ENCODE results near the gene NAXD. TPM values are rescaled to one million over a fixed set of nuclear protein-coding genes. Genes with fewer than 3 reads are reported as not detected.

NAXD gene
- total RNA-seq, 6 donors from 2014 or later, result 19.6 to 38.8 (median 29.4) TPM

- 94% methylated on average over 23 of the region's 23 CpGs for whole genome bisulfite sequencing, 2 donors
- no peak for DNase-seq
- H3K36me3 ChIP-seq, result peaks cover 14 to 90% (median 81%) of the 10 kb centered on the region in 4 donors
Observed at GRCh38 chr13:110638257-110638656, 22.9 kb downstream of the NAXD start.

GRCh38 chr13:110638814-110639806, 23.8 kb downstream of the NAXD start:
- H3K27me3 ChIP-seq, result no peaks in the 10 kb centered on the region
- peaks cover 14 to 98% (median 87%) of the 10 kb centered on the region in 4 donors for H3K36me3 ChIP-seq
- no peaks in the 10 kb centered on the region for H3K4me1 ChIP-seq
- no peaks in the 10 kb centered on the region for H3K9me3 ChIP-seq
- TF ChIP-seq POLR2A (IDR thresholded peaks at IDR 0.05), result no peak
- no peak for TF ChIP-seq EP300 (IDR thresholded peaks at IDR 0.05)
- no peak for TF ChIP-seq CTCF (IDR thresholded peaks at IDR 0.05)
- no peak for TF ChIP-seq POLR2AphosphoS5 (IDR thresholded peaks at IDR 0.05)
- no peak overlapping the region for H3K4me3 ChIP-seq
- no peak for DNase-seq
- WGBS, 2 donors, result 94% methylated on average over 29 to 35 of the region's 39 CpGs
- ATAC-seq (ENCODE audit: low FRiP score in 2 of 2), result no peak
- H3K27ac ChIP-seq, result no peak overlapping the region

More at GRCh38 chr13:110638257-110638656, 22.9 kb downstream of the NAXD start:
- no peaks in the 10 kb centered on the region for H3K27me3 ChIP-seq
- ATAC-seq (ENCODE audit: low FRiP score in 2 of 2), result no peak
- H3K4me3 ChIP-seq, result no peak overlapping the region
- no peak overlapping the region for H3K27ac ChIP-seq
- H3K9me3 ChIP-seq, result no peaks in the 10 kb centered on the region
- H3K4me1 ChIP-seq, result no peaks in the 10 kb centered on the region
- TF ChIP-seq CTCF (IDR thresholded peaks at IDR 0.05), result no peak
- no peak for TF ChIP-seq POLR2AphosphoS5 (IDR thresholded peaks at IDR 0.05)
- TF ChIP-seq EP300 (IDR thresholded peaks at IDR 0.05), result no peak
- no peak for TF ChIP-seq POLR2A (IDR thresholded peaks at IDR 0.05)

DNA sequence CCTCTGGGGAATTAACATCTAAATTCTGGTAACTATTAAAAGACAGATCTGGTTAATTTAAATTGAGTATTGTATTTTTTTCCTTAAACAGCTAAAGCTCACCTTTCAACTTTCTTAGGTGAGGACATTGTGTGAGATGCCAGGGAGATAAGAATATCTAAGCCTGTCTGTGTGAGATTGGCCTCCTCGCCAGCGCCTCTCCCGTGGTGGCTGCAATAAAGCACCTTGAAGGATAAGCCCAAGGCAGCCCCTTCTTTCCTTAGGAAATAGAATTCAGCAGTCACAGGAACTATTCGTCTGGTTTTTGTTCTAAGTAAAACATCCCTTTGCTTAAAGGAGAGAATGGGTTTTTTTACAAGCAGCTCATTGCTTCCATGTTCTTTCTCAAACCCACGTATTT, 24.6 kb downstream of the NAXD start:
- peak overlapping the region in 1 of 4 donors; percentile 8 for H3K27ac ChIP-seq
- DNase-seq (no peak), ATAC-seq (ENCODE audit: low FRiP score in 2 of 2) (no peak)
- H3K36me3 ChIP-seq, result peaks cover 14 to 100% (median 84%) of the 10 kb centered on the region in 4 donors
- H3K4me3 ChIP-seq, result no peak overlapping the region
- no peaks in the 10 kb centered on the region for H3K9me3 ChIP-seq
- H3K4me1 ChIP-seq, result peaks cover 0 to 3% (median 2%) of the 10 kb centered on the region in 4 donors
- WGBS, 2 donors, result 85 to 86% methylated on average over 5 of the region's 5 CpGs
- no peak for TF ChIP-seq EP300 (IDR thresholded peaks at IDR 0.05)
- no peak for TF ChIP-seq POLR2A (IDR thresholded peaks at IDR 0.05)
- no peak for TF ChIP-seq CTCF (IDR thresholded peaks at IDR 0.05)
- TF ChIP-seq POLR2AphosphoS5 (IDR thresholded peaks at IDR 0.05), result no peak
- H3K27me3 ChIP-seq, result no peaks in the 10 kb centered on the region

DNA sequence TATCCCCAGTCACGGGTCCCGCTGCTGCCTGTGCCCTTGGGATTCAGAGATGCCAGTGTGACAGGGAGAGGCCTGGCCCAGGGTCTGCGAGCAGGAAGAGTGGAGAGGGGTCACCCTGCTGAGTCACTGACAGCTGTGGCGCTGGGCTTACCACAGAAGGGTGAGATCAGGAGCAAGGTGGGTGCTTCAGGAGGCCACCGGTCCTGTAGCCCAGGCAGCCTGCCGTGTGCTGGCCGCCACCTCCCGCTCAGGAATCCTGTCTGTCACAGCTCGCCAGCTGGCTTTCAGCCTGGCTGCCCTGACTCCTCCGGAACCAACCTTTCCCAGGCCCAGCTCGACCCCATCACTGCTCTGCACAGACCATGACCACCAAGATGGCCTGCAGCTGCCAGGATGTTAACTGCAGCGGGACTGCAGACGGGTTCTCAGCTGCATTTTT, 25.3 kb downstream of the NAXD start:
- Histone ChIP-seq H3K9me3 (no peaks in the 10 kb centered on the region), H3K4me1 (peaks cover 0 to 7% (median 4%) of the 10 kb centered on the region in 4 donors), H3K27me3 (no peaks in the 10 kb centered on the region), H3K4me3 (no peak overlapping the region), H3K36me3 (peaks cover 14 to 98% (median 80%) of the 10 kb centered on the region in 4 donors), H3K27ac (peak overlapping the region in 1 of 4 donors; percentile 8)
- DNase-seq (no peak), ATAC-seq (ENCODE audit: low FRiP score in 2 of 2) (no peak)
- TF ChIP-seq POLR2A (IDR thresholded peaks at IDR 0.05), result no peak
- no peak for TF ChIP-seq EP300 (IDR thresholded peaks at IDR 0.05)
- no peak for TF ChIP-seq CTCF (IDR thresholded peaks at IDR 0.05)
- TF ChIP-seq POLR2AphosphoS5 (IDR thresholded peaks at IDR 0.05), result no peak
- 80 to 83% methylated on average over 12 of the region's 13 CpGs for WGBS, 2 donors

All from upper lobe of left lung (tissue), 6 donors.